GM12878 (cell line): ENCODE results near the gene KIRREL2. TPM values are rescaled to one million over a fixed set of nuclear protein-coding genes. Genes with fewer than 3 reads are reported as not detected.

Source experiments
- ATAC-seq: fragments of 200-7000 bp; cut with Tn5 transposase; 3 replicates; pipeline ENCODE4 v1.9.1; 2020; ENCODE audit warnings: mild to moderate bottlenecking, moderate library complexity
- BruUV-seq: library from RNA; stranded (reverse); fragments of 400-500 nt; replicated peaks from 2 replicates; lab custom pipeline; 2021; lab: Mats Ljungman, UMichigan
- CTCF ChIA-PET: fragments of 300-600 bp; sonication (Branson Sonifier 250); formaldehyde crosslinking; extraction: SDS; loops from one replicate; lab custom pipeline; 2021; ENCODE audit warnings: inconsistent platforms; lab: Yijun Ruan, JAX
- POLR2A ChIA-PET: fragments of 350-600 bp; formaldehyde crosslinking; extraction: SDS; loops from one replicate; lab custom pipeline; 2021; ENCODE audit warnings: inconsistent platforms; lab: Charles Lee
- RAD21 ChIA-PET: fragments of 300-600 bp; sonication (Branson Sonifier 250); formaldehyde crosslinking; loops from one replicate; lab custom pipeline; 2023; ENCODE audit warnings: antibody characterized with exemption; ENCODE audit not compliant: unreplicated experiment; lab: Charles Lee
- SMC1A ChIA-PET: fragments of 300-600 bp; sonication (Branson Sonifier 250); formaldehyde crosslinking; loops from one replicate; lab custom pipeline; 2023; ENCODE audit not compliant: unreplicated experiment, uncharacterized antibody; lab: Charles Lee
- DNase-seq: peaks from one replicate; pipeline ENCODE4 v3.0.0-alpha.2; 2011; ENCODE audit warnings: low read depth, low spot score
- FAIRE-seq: peaks from 3 replicates; lab custom pipeline; 2011; peaks lifted over from hg19 to GRCh38; lab: Jason Lieb, UNC
- H2AFZ ChIP-seq: 2 replicates; pipeline ENCODE4 v1.6.0; 2011; ENCODE audit warnings: low read depth, low read length, control low read depth; ENCODE audit not compliant: control insufficient read depth
- H3K27ac ChIP-seq: 2 replicates; pipeline ENCODE4 v1.5.1; 2011; ENCODE audit warnings: control low read depth; ENCODE audit not compliant: control insufficient read depth, insufficient read depth
- H3K27me3 ChIP-seq, 2 experiments: replicated peaks in 1 of 2; 2 replicates each; pipeline versions ENCODE4 v1.6.0 to v1.6.1; 2011; ENCODE audit warnings: low read length in 1 of 2; ENCODE audit not compliant: control insufficient read depth in 2 of 2, insufficient read depth in 2 of 2
- H3K36me3 ChIP-seq, 2 experiments: 2 replicates each; pipeline ENCODE4 v1.5.1; 2011; ENCODE audit warnings: low read length in 1 of 2; ENCODE audit not compliant: control insufficient read depth in 2 of 2, insufficient read depth in 2 of 2
- H3K4me1 ChIP-seq: 2 replicates; pipeline ENCODE4 v1.6.1; 2011; ENCODE audit warnings: mild to moderate bottlenecking, low read length, moderate library complexity, mixed read lengths; ENCODE audit not compliant: control insufficient read depth, insufficient read depth
- H3K4me2 ChIP-seq: 2 replicates; pipeline ENCODE4 v1.6.0; 2011; ENCODE audit warnings: control low read depth; ENCODE audit not compliant: control insufficient read depth, insufficient read depth
- H3K4me3 ChIP-seq: fragments of 200-600 bp; sonication (generic); 2 replicates; pipeline ENCODE4 v1.5.1; 2016
- H3K79me2 ChIP-seq: 2 replicates; pipeline ENCODE4 v1.6.0; 2011; ENCODE audit warnings: low read length; ENCODE audit not compliant: control insufficient read depth, insufficient read depth
- H3K9ac ChIP-seq: 2 replicates; pipeline ENCODE4 v1.8.0; 2011; ENCODE audit warnings: low read length, control low read depth, mixed read lengths; ENCODE audit not compliant: control insufficient read depth, insufficient read depth
- H3K9me3 ChIP-seq: replicated peaks from 3 replicates; pipeline ENCODE4 v1.5.1; 2011; ENCODE audit warnings: mild to moderate bottlenecking, low read length; ENCODE audit not compliant: control insufficient read depth, insufficient read depth
- H4K20me1 ChIP-seq: 2 replicates; pipeline ENCODE4 v1.6.0; 2011; ENCODE audit not compliant: control insufficient read depth, insufficient read depth
- ATF7 ChIP-seq: fragments of 450-650 bp; IDR thresholded peaks from 2 replicates; pipeline ENCODE4 v1.6.1; 2016; ENCODE audit warnings: low read depth, mild to moderate bottlenecking
- BCL11A ChIP-seq: IDR thresholded peaks from 2 replicates; pipeline ENCODE4 v1.6.1; 2011; ENCODE audit warnings: low read depth, low read length
- CBX5 ChIP-seq: sonication (generic); IDR thresholded peaks from 2 replicates; pipeline ENCODE4 v1.6.1; 2016; ENCODE audit warnings: low read depth, moderate library complexity, mild to moderate bottlenecking, inconsistent platforms
- DPF2 ChIP-seq: fragments of 450-650 bp; IDR thresholded peaks from 2 replicates; pipeline ENCODE4 v1.6.1; 2017; ENCODE audit warnings: mild to moderate bottlenecking
- IKZF1 ChIP-seq: fragments of 450-650 bp; conservative IDR thresholded peaks from 2 replicates; pipeline ENCODE4 v1.6.1; 2017; ENCODE audit warnings: antibody characterized with exemption, mild to moderate bottlenecking
- JUND ChIP-seq: IDR thresholded peaks from 2 replicates; pipeline ENCODE4 v1.6.1; 2012; ENCODE audit warnings: low read depth, mild to moderate bottlenecking, low read length, improper control_type of control experiment, moderate library complexity
- MEF2B ChIP-seq: fragments of 450-650 bp; IDR thresholded peaks from 2 replicates; pipeline ENCODE4 v1.6.1; 2018; ENCODE audit warnings: mild to moderate bottlenecking, moderate library complexity; ENCODE audit not compliant: partially characterized antibody, poor library complexity, severe bottlenecking
- MXI1 ChIP-seq: fragments of 150-350 bp; IDR thresholded peaks from 2 replicates; pipeline ENCODE4 v1.6.1; 2011; ENCODE audit warnings: low read depth, mild to moderate bottlenecking, inconsistent platforms, low read length, improper control_type of control experiment
- NR2C2 ChIP-seq: IDR thresholded peaks from 2 replicates; pipeline ENCODE4 v1.6.1; 2011; ENCODE audit warnings: borderline replicate concordance, low read depth; ENCODE audit not compliant: control insufficient read depth, insufficient read length
- NRF1 ChIP-seq: conservative IDR thresholded peaks from 2 replicates; pipeline ENCODE4 v1.6.1; 2011; ENCODE audit warnings: mild to moderate bottlenecking, low read depth, low read length, improper control_type of control experiment
- POLR2AphosphoS5 ChIP-seq: IDR thresholded peaks from 2 replicates; pipeline ENCODE4 v1.6.1; 2011; ENCODE audit warnings: mild to moderate bottlenecking, low read length, inconsistent platforms
- POU2F2 ChIP-seq: IDR thresholded peaks from 3 replicates; pipeline ENCODE4 v1.6.1; 2011; ENCODE audit warnings: low read depth, mild to moderate bottlenecking, low read length, borderline replicate concordance
- RAD21 ChIP-seq: IDR thresholded peaks from 2 replicates; pipeline ENCODE4 v1.6.1; 2011; ENCODE audit warnings: mild to moderate bottlenecking, low read depth, low read length, moderate library complexity; ENCODE audit not compliant: insufficient read depth
- RB1 ChIP-seq: fragments of 450-650 bp; formaldehyde crosslinking; IDR thresholded peaks from 2 replicates; pipeline ENCODE4 v1.6.1; 2017; ENCODE audit warnings: mild to moderate bottlenecking, borderline replicate concordance
- RELB ChIP-seq: fragments of 450-650 bp; IDR thresholded peaks from 2 replicates; pipeline ENCODE4 v1.6.1; 2017; ENCODE audit warnings: low read depth, mild to moderate bottlenecking, moderate library complexity
- RUNX3 ChIP-seq: IDR thresholded peaks from 2 replicates; pipeline ENCODE4 v1.6.1; 2012; ENCODE audit warnings: low read length, inconsistent platforms
- SREBF2 ChIP-seq: IDR thresholded peaks from 2 replicates; pipeline ENCODE4 v1.6.1; 2012; ENCODE audit warnings: mild to moderate bottlenecking, low read length
- STAT1 ChIP-seq: fragments of 450-650 bp; conservative IDR thresholded peaks from 2 replicates; pipeline ENCODE4 v1.6.1; 2014; ENCODE audit warnings: antibody characterized with exemption, mild to moderate bottlenecking
- TBL1XR1 ChIP-seq: IDR thresholded peaks from 2 replicates; pipeline ENCODE4 v1.6.1; 2012; ENCODE audit warnings: low read depth, low read length, improper control_type of control experiment
- WGBS: methylation state at CpG from one replicate; pipeline ENCODE4 v1.1.6; 2016; ENCODE audit warnings: low lambda C conversion rate; ENCODE audit not compliant: insufficient replicate concordance, insufficient coverage; ENCODE audit errors: missing lambda C conversion rate; 5-methylcytosine and 5-hydroxymethylcytosine counted together
- in situ Hi-C: fragments of 300-500 bp; cut with MboI; formaldehyde crosslinking; loops from 9 replicates; pipeline ENCODE4 v1.14.3; 2018; ENCODE audit warnings: mixed read lengths
- intact Hi-C: fragments of 100-400 bp; cut with micrococcal nuclease; formaldehyde crosslinking; loops from one replicate; pipeline ENCODE4 v1.14.2; 2022; ENCODE audit not compliant: unreplicated experiment
- polyA plus RNA-seq, 11 experiments: library from polyadenylated mRNA; depleted of rRNA in 4 of 11; unstranded in 6 of 11; stranded (reverse) in 5 of 11; fragments of >200 nt; fragmentation: Nextera tagmentation in 4 of 11; fragmentation: Illumina TruSeq in 1 of 11; extraction: Ambion mirVana in 4 of 11; extraction: Trizol in 1 of 11; gene quantifications; 1 replicate in 1 of 11; 2 replicates in 10 of 11; pipeline versions ENCODE4 v1.2.1 to v1.2.3, GENCODE V29; 2011 to 2016; ENCODE audit warnings: inconsistent platforms in 2 of 11, missing spikeins in 2 of 11, low read depth in 1 of 11
- total RNA-seq, 4 experiments: library from RNA; depleted of rRNA in 3 of 4; stranded (reverse); fragments of >200 nt in 3 of 4; fragmentation: Illumina TruSeq in 1 of 4; extraction: Trizol in 1 of 4; gene quantifications; 2 replicates each; pipeline versions ENCODE4 v1.2.1 to v1.2.3, GENCODE V29; 2013 to 2021
- TF ChIP-seq, protein P1 (sequence below): fragments of 450-650 bp; IDR thresholded peaks from 2 replicates; pipeline ENCODE4 v1.6.1; 2016; ENCODE audit warnings: mild to moderate bottlenecking

Gene KIRREL2
- total and polyA plus RNA-seq, 10 of the 15 experiments (the other 5 are each of a cell fraction or from before 2014, with no cell fraction given): 0.03 to 0.06 TPM; not detected in 8

GRCh38 chr19:35913589-35913988, 56.9 kb downstream of the KIRREL2 start (continued):
- TF ChIP-seq MXI1 (no peak), SREBF2 (no peak), RUNX3 (peak; percentile 66), IKZF1 (peak; percentile 59; the same call in 1 of the 2 replicates), CBX5 (no peak), DPF2 (0 out of 2 replicates have a peak, but pooled peaks have one; percentile 65), NR2C2 (no peak), NRF1 (no peak), JUND (no peak), RAD21 (no peak)

GRCh38 chr19:35915443-35915842, 58.7 kb downstream of the KIRREL2 start:
- H4K20me1 ChIP-seq: no peaks in the 10 kb centered on the region
- peak overlapping the region; percentile 1; the same call in 1 of the 2 replicates for H2AFZ ChIP-seq
- ChIA-PET RAD21 (interaction anchor here (0.7 to 4.4 kb wide), 4 partner anchors 14 to 203 kb away, joined by 3 to 21 read pairs (median 10); partner anchors contain the start of gene NFKBID), CTCF (interaction anchor here (2.5 to 3.8 kb wide), 2 partner anchors 10 to 16 kb away, joined by 10 to 12 read pairs; no protein-coding TSS in a partner anchor), SMC1A (interaction anchor here (0.9 to 7.9 kb wide), 4 partner anchors 10 to 32 kb away, joined by 3 to 68 read pairs (median 8); no protein-coding TSS in a partner anchor), POLR2A (interaction anchor here (0.6 to 5.5 kb wide), 7 partner anchors 9 to 204 kb away, joined by 3 to 48 read pairs (median 6); partner anchors contain the start of gene NFKBID)
- in situ Hi-C loops: no loop called here
- no peak overlapping the region for H3K9ac ChIP-seq
- DNase-seq (no peak), ATAC-seq (peak; percentile 67), FAIRE-seq (no peak)
- H3K79me2 ChIP-seq: no peaks in the 10 kb centered on the region
- intact Hi-C loops: no loop called here
- H3K9me3 ChIP-seq: no peaks in the 10 kb centered on the region
- H3K4me1 ChIP-seq: peaks cover 45% of the 10 kb centered on the region
- no peaks in the 10 kb centered on the region for H3K36me3 ChIP-seq
- H3K4me3 ChIP-seq: no peak overlapping the region
- no peak overlapping the region; the same call in 1 of the 2 replicates for H3K4me2 ChIP-seq
- BruUV-seq: no TSS peak
- H3K27ac ChIP-seq: no peak overlapping the region; the same call in 1 of the 2 replicates
- 4% methylated on average over 3 of the region's 3 CpGs for WGBS
- H3K27me3 ChIP-seq: no peaks in the 10 kb centered on the region
- TF ChIP-seq RB1: no peak
- no peak for TF ChIP-seq TBL1XR1
- TF ChIP-seq POU2F2: 0 out of 3 replicates have a peak, but pooled peaks have one; percentile 30
- TF ChIP-seq MEF2B: peak; percentile 23
- TF ChIP-seq ATF7: no peak
- peak; percentile 26; the same call in 1 of the 2 replicates for TF ChIP-seq RUNX3
- TF ChIP-seq STAT1: no peak
- TF ChIP-seq IKZF1: peak; percentile 60
- peak; percentile 80 for TF ChIP-seq RELB
- TF ChIP-seq BCL11A: peak; percentile 26; the same call in 1 of the 2 replicates
- TF ChIP-seq, protein P1, sequence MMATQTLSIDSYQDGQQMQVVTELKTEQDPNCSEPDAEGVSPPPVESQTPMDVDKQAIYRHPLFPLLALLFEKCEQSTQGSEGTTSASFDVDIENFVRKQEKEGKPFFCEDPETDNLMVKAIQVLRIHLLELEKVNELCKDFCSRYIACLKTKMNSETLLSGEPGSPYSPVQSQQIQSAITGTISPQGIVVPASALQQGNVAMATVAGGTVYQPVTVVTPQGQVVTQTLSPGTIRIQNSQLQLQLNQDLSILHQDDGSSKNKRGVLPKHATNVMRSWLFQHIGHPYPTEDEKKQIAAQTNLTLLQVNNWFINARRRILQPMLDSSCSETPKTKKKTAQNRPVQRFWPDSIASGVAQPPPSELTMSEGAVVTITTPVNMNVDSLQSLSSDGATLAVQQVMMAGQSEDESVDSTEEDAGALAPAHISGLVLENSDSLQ: 0 out of 2 replicates have a peak, but pooled peaks have one; percentile 4
- peak; percentile 62 for TF ChIP-seq POLR2AphosphoS5
